ENCODE data around the gene HSPA4L. TPM values are rescaled to one million over a fixed set of nuclear protein-coding genes. Genes with fewer than 3 reads are reported as not detected.

Gene HSPA4L
- total and polyA plus RNA-seq, 2 donors from 2014 or later, result 8.8 to 13.5 TPM

GRCh38 chr4:127846765-127847164, 64.6 kb downstream of the HSPA4L start:
- FAIRE-seq (no peak), DNase-seq (no peak)
- Histone ChIP-seq H3K9me3 (ENCODE audit: control insufficient read depth in 2 of 3, insufficient read depth in 1 of 3, low read length in 3 of 3) (peaks cover 2 to 19% (median 6%) of the 10 kb centered on the region in 3 donors), H3K27ac (ENCODE audit: low read depth in 2 of 2, low read length in 2 of 2) (no peak overlapping the region), H3K27me3 (ENCODE audit: control insufficient read depth, insufficient read depth, low read length) (no peaks in the 10 kb centered on the region), H3K4me3 (ENCODE audit: low read length in 3 of 3) (no peak overlapping the region), H3K9ac (ENCODE audit: low read length in 3 of 3) (no peak overlapping the region), H3K4me1 (ENCODE audit: control insufficient read depth in 2 of 3, insufficient read depth in 2 of 3, low read depth in 1 of 3, low read length in 3 of 3) (no peaks in the 10 kb centered on the region), H3K36me3 (ENCODE audit: control insufficient read depth in 2 of 3, insufficient read depth in 3 of 3, low read length in 3 of 3) (no peaks in the 10 kb centered on the region)
- intact Hi-C loops (cut with DNase I), result no loop called here
- TF ChIP-seq, protein P1, sequence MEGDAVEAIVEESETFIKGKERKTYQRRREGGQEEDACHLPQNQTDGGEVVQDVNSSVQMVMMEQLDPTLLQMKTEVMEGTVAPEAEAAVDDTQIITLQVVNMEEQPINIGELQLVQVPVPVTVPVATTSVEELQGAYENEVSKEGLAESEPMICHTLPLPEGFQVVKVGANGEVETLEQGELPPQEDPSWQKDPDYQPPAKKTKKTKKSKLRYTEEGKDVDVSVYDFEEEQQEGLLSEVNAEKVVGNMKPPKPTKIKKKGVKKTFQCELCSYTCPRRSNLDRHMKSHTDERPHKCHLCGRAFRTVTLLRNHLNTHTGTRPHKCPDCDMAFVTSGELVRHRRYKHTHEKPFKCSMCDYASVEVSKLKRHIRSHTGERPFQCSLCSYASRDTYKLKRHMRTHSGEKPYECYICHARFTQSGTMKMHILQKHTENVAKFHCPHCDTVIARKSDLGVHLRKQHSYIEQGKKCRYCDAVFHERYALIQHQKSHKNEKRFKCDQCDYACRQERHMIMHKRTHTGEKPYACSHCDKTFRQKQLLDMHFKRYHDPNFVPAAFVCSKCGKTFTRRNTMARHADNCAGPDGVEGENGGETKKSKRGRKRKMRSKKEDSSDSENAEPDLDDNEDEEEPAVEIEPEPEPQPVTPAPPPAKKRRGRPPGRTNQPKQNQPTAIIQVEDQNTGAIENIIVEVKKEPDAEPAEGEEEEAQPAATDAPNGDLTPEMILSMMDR (IDR thresholded peaks at IDR 0.05; ENCODE audit: borderline replicate concordance, extremely low read depth, insufficient read depth), result no peak

- intact Hi-C loops (cut with DNase I), result no loop called here
- FAIRE-seq (no peak), DNase-seq (no peak)
- Histone ChIP-seq H3K4me3 (ENCODE audit: low read length in 3 of 3) (no peak overlapping the region), H3K9me3 (ENCODE audit: control insufficient read depth in 2 of 3, insufficient read depth in 1 of 3, low read length in 3 of 3) (peaks cover 2 to 19% (median 6%) of the 10 kb centered on the region in 3 donors), H3K4me1 (ENCODE audit: control insufficient read depth in 2 of 3, insufficient read depth in 2 of 3, low read depth in 1 of 3, low read length in 3 of 3) (no peaks in the 10 kb centered on the region), H3K9ac (ENCODE audit: low read length in 3 of 3) (no peak overlapping the region), H3K27ac (ENCODE audit: low read depth in 2 of 2, low read length in 2 of 2) (no peak overlapping the region), H3K27me3 (ENCODE audit: control insufficient read depth, insufficient read depth, low read length) (no peaks in the 10 kb centered on the region), H3K36me3 (ENCODE audit: control insufficient read depth in 2 of 3, insufficient read depth in 3 of 3, low read length in 3 of 3) (no peaks in the 10 kb centered on the region)
- TF ChIP-seq, protein P1 (IDR thresholded peaks at IDR 0.05; ENCODE audit: borderline replicate concordance, extremely low read depth, insufficient read depth), result no peak
Measured at GRCh38 chr4:127849505-127850234, 67.5 kb downstream of the HSPA4L start.

GRCh38 chr4:127852661-127853060, 70.5 kb downstream of the HSPA4L start:
- Histone ChIP-seq H3K4me1 (ENCODE audit: control insufficient read depth in 2 of 3, insufficient read depth in 2 of 3, low read depth in 1 of 3, low read length in 3 of 3) (no peaks in the 10 kb centered on the region), H3K36me3 (ENCODE audit: control insufficient read depth in 2 of 3, insufficient read depth in 3 of 3, low read length in 3 of 3) (no peaks in the 10 kb centered on the region), H3K9me3 (ENCODE audit: control insufficient read depth in 2 of 3, insufficient read depth in 1 of 3, low read length in 3 of 3) (peaks cover 2 to 19% (median 4%) of the 10 kb centered on the region in 3 donors), H3K9ac (ENCODE audit: low read length in 3 of 3) (no peak overlapping the region), H3K27me3 (ENCODE audit: control insufficient read depth, insufficient read depth, low read length) (no peaks in the 10 kb centered on the region), H3K27ac (ENCODE audit: low read depth in 2 of 2, low read length in 2 of 2) (no peak overlapping the region), H3K4me3 (ENCODE audit: low read length in 3 of 3) (no peak overlapping the region)
- no peak for FAIRE-seq
- TF ChIP-seq, protein P1 (IDR thresholded peaks at IDR 0.05; ENCODE audit: borderline replicate concordance, extremely low read depth, insufficient read depth), result no peak
- DNase-seq, result no peak
- intact Hi-C loops (cut with DNase I), result no loop called here
